Suprapubic skin (tissue), 4 donors: ENCODE data around the gene SRPX.

Experiments used
- EP300 ChIP-seq: sonication (generic); formaldehyde crosslinking; IDR thresholded peaks from one replicate; pipeline ENCODE4 v1.6.1; 2017; ENCODE audit warnings: antibody characterized with exemption
- POLR2A ChIP-seq, 2 donors: fragments of 450-650 bp; IDR thresholded peaks; one replicate each; pipeline ENCODE4 v1.6.1; 2017; ENCODE audit warnings: antibody characterized with exemption in 2 of 2, mild to moderate bottlenecking in 2 of 2, moderate library complexity in 2 of 2
- POLR2AphosphoS5 ChIP-seq, 3 donors: sonication (generic); formaldehyde crosslinking; IDR thresholded peaks; one replicate each; pipeline ENCODE4 v1.6.1; 2017; ENCODE audit warnings: antibody characterized with exemption in 3 of 3
- TF ChIP-seq, protein P1 (sequence below), 2 donors: fragments of 200-600 bp in 1 of 2; fragments of 450-650 bp in 1 of 2; sonication (generic) in 1 of 2; IDR thresholded peaks; one replicate each; pipeline ENCODE4 v1.5.1; 2016 to 2019; ENCODE audit warnings: antibody characterized with exemption in 2 of 2, mild to moderate bottlenecking in 1 of 2, moderate library complexity in 1 of 2

- TF ChIP-seq, protein P1, sequence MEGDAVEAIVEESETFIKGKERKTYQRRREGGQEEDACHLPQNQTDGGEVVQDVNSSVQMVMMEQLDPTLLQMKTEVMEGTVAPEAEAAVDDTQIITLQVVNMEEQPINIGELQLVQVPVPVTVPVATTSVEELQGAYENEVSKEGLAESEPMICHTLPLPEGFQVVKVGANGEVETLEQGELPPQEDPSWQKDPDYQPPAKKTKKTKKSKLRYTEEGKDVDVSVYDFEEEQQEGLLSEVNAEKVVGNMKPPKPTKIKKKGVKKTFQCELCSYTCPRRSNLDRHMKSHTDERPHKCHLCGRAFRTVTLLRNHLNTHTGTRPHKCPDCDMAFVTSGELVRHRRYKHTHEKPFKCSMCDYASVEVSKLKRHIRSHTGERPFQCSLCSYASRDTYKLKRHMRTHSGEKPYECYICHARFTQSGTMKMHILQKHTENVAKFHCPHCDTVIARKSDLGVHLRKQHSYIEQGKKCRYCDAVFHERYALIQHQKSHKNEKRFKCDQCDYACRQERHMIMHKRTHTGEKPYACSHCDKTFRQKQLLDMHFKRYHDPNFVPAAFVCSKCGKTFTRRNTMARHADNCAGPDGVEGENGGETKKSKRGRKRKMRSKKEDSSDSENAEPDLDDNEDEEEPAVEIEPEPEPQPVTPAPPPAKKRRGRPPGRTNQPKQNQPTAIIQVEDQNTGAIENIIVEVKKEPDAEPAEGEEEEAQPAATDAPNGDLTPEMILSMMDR (IDR thresholded peaks at IDR 0.05), result no peak
- TF ChIP-seq POLR2A (IDR thresholded peaks at IDR 0.05) (no peak), POLR2AphosphoS5 (IDR thresholded peaks at IDR 0.05) (no peak), EP300 (no peak)
Observed at GRCh38 chrX:38138900-38139299, 81.8 kb downstream of the SRPX start.
